Superior temporal gyrus (tissue), 1 donor: Measurements from ENCODE around the gene CHD8.

Experiments used
- DNase-seq: peaks from one replicate; pipeline ENCODE4 v3.0.0-alpha.2; 2016; ENCODE audit errors: extremely low spot score

Gene CHD8

DNA sequence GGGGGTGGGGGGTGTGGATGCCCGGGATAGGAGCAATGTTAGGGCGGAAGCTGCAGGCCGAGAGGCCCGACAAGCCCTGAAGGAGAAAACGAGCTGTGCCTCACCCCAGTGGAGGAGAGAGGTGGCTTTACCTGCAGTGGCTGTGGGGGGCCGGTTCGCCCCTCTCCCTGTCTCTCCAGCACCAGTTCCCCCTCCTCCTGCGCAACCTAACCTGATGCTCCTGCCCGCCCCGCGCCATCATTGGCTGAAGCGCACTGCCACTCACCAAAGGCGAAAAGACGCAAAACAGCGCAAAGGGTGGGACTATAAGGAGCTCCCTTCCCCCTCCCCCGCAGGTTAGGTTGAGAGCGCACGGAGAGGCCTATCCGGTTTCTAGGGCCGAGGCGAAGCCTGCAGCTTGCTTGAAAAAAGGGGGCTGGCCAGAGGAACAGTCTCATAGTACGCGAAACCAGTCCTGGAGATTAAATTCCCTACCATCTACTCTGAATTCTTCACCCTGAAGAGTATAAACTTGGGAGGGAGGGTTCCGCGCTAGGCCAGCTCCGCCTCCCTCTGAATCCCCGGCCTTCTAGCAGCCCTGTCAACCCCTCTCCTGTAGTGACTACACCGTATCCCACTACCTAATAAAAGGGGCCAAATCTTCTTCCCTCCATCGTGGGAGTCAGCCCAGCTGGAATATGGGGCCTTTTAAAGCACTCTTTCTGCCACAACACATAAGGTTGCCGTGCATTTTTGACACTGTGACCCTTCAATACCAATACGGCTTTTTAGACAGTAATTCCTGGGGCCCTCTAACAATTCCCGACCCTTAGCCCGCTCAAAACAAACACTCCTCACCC is 18.6 kb downstream of the CHD8 start:
- DNase-seq = peak; percentile 99

DNA sequence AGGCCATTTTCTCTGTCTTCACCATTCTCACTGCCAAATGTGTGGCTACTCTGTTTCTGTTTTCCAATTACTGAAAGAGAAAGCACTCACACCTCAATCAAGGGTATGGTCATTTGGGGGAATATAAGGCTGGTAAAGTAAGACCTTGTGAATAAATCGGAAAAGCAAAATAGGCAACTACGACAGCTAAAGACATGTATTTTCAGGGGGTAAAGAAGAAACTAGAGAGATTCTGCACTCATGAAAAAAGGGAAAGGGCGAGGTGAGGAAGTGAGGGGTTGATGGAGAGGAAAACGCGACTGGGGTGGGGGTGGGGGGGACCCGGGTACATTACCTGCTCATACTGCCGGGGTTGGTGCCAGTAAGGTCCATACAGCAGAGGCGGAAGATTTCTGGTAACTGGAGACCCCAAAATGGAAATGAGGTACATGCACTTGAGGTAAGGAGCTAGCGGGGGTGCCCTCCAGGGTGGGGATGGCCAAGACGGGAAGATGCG is 19.3 kb downstream of the CHD8 start:
- no peak for DNase-seq

DNA sequence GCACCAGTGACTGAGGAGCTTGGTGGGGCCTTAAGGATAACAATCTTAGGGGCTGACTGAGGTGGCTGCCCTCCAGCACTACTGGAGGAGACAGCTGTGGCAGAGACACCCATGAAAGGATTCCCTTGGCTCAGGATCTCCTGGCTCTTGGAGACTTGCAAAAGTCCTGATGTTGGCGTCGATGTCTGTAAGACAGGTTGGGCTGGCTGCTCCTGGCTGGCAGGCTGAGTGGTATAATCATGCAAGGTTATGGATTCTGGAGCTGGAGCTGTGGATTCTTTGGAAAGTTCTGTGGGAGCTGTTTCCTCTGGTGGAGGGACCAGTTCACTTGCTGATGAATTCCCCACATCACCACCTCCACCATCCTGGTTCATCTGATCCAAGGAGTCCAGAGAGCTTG is 24.8 kb downstream of the CHD8 start:
- DNase-seq = no peak

DNA sequence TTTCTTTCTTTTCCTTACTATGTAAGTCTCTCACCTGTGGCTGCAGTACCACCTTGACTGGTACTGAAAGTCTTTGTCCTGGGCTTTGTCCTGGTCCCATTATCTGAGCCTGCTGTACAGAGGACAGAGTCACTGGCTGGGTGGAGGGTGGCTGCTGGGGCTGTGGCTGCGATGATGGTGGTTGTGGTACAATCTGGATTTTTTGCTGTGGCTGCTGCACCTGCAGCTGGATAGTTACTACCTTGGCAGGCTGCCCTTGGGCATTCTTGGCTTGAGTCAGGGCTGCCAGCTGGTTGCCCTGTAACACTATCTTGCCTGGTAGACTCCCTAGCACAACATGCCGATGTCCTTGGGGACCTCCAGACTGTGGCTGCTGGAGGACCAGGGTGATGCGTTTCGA is 27.0 kb downstream of the CHD8 start:
- no peak for DNase-seq

DNA sequence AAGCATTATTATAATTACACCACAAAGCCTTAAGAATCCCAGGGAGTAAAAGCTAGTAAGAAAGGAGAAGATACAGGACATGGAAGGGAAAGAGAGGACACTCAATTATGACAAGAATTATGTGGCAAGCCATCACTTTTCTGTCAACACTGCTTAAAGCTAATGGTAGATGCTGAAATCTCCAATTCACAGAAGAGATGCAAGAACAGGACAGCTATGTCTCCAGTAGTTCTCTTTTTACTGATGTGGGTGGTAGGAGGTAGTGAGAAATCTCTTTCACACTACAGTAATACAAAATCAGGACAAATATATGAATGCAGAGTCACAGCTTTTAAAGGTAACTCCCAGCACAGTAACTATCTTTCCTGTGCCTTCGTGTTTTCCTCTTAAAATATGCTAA is 29.2 kb downstream of the CHD8 start:
- DNase-seq = no peak

DNA sequence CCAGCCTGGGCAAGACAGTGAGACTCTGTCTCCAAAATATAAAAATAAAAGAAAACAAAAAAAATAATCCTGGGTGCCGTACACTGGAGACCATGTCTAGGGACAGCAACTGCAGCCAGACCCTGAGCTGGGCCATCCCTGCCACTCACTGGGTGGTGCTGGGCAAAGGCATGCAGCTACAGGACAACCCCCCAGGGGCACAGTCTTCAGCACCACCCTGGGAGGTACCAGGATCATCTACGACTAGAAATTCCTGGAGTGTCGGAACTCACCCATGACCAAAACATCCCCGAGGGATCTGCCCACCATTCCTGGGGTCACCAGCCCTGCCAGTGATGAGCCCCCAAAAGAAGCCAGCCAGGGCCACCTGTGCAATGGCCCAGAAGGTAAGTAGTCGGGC is 36.4 kb downstream of the CHD8 start:
- no peak for DNase-seq

DNA sequence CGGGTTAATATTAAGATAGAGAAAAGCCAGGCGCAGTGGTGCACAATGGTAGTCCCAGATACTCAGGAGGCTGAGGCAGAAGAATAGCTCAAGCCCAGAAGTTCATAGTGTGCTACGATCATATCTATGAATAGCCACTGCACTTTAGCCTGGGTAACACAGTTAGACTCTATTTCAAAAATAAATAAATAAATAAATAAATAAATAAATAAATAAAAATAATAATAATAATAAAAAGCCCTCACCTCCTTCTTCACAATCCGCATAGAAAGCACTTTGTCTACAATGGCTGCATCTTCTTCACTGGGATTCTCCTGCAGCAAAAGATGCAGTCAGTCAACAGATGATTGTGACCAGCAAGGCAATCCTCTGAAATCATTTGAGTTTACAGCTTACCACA is 40.6 kb downstream of the CHD8 start:
- DNase-seq = no peak

DNA sequence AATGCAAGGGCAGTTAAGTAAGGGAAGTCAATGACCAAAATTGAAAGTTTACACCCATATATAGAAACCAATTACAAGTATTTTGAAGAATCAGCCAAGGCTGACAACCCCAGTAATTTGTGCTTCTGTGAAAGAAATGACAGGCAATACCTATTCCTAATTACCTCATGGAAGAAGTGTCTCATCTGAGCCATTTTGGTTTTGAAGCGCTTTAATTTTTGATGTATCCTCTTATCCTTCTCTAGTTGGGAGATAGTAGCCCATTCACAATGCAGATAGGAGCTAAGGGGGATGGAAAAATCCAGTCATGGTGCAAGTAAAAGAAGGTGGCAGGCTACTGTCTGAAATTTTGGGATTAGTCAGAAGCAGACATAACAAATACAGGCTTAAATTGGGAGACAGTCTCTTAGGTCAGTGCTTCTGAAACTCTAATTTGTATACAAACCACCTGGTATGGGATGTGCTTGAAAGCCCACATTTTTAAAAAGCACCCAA is 41.7 kb downstream of the CHD8 start:
- no peak for DNase-seq

DNA sequence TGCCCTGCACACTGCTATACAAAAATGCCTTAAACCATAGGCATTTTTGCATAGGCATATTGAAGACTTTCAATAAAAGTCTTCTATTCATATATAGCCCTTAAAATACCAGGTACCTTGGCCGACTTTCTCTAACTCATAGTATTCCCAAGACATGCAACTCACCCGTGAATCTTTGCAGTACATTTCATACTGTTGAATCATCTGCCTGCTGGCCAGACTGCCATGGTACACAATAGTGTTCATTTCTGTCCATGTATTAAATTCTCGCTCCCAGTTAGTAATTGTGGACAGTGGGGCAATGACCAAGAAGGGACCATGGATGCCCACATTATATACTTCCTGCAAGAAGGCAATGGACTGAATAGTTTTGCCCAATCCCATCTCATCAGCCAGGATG is 47.8 kb downstream of the CHD8 start:
- DNase-seq = no peak

DNA sequence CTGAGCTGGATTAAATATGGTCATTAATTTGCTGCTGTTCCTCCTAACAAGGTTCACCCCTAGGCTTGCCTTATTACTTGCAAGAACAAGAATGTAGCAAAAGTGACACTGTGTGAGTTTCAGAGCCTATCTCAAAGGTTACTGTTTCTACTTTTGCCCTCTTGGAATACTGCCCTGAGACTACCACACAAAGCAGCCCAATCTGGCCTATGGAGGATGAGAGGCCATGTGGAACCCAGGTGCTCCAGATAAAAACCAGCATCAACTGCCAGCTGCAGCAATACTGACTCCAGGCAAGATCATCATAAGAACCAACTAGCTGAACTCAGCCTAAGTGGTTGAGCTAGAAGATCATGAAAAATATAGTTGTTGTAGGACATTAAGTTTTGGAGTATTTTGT is 49.7 kb downstream of the CHD8 start:
- DNase-seq = no peak

DNA sequence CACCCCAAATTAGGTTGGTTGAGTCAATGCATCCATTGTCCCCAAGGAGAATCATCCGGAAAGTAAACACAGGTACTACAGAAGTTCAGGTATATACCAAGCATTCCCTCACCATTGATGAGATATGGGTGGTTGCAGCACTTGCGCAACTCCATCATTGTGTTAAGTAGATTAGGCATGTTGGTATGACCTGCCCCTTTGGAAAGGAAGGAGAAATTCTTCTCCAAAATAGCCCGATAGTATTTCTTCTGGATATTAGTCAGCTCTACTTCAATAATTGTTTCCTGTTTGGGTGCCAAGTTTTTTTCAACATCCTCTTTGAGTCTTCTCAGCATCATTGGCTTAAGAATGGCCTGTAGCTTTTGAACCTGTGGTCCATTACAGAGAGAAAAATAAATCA is 50.8 kb downstream of the CHD8 start:
- DNase-seq = no peak

DNA sequence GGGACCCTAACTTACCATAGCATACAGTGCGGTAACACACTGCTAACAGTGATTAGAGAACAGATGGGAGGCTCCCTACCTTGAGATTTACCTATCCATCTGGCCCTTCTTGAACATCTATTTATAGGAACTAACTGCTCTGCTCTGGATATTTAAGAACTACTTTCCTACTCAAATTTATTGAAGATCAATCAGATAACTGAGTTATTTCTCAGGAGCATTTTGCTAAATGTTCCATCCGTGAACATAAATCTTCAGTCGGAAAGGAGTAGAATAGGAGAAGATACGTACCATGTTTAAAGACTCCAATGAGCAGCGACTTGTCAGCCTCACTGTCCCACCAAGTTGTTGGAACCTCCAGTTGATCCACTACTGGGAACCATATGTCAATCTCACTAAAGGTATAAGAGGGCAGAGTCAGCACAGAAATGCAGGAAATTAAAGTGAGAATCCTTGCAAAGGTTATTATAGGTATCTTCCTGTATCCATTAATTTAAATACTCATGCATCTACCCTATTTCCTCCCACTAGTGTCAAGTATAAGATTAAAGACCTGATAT is 56.5 kb downstream of the CHD8 start:
- no peak for DNase-seq

DNA sequence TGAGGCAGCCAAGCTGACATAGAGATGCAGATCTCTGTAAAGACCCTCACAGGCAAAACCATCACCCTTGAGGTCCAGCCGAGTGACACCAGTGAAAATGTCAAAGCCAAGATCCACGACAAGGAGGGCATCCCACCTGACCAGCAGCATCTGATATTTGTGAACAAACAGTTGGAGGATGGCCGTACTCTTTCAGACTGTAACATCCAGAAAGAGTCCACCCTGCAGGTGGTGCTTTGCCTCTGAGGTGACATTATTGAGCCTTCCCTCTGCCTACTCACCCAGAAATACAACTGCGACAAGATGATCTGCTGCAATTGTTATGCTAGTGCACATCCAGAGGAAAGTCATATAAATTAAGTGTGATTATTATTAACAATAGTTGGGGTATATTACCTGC is 57.0 kb downstream of the CHD8 start:
- DNase-seq = no peak

DNA sequence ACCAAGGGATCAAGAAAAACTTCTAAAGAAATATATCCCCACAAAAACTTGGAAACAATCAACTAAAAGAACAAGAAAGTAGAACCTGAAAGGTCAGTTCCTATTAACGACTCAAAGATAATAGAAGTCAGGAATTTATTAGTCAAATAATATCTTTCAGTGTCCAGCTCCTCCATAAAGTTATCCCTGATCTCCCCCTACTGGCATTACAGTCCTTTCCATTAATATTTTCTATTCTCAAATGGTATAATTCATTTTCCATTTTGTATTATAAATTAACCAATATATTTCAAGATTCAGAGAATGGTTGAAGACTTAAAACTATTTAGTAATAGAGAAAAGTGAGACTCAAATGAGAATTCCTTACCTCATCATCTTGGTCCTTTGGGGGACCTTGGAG is 60.5 kb downstream of the CHD8 start:
- DNase-seq = no peak

DNA sequence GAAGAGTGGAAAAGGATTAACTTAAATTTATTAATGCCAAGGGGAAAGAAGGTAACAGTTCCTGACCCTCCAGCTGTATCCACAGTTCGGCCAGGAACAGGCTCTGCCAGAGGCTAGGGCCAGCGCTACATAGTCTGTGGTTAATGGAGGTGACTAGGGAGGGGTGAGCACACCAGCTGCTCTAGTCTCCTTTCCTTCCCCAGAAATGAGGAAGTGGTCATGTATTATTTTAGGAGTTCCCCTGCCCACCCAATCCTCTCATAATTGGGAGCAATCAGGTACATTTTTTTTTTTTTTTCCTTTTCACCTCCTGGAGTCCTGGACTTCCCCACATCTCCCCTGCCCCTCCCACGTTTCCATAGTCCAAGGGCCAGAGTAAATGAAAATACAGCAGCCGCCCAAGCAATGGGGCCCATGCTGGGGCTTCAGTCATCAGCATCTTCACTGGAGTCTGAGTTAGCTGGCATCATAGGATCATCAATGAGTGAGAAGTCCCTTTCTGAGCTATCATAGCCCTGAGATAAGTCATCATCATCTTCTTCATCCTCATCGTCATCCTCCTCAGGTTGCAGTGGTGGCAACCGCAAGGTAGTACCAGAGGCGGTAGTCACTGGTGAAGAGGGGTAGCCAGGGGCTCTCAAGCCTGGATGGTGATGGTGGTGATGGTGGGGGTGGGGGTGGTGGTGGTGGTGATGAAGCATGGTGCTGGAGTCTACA is 70.6 kb downstream of the CHD8 start:
- DNase-seq = no peak

DNA sequence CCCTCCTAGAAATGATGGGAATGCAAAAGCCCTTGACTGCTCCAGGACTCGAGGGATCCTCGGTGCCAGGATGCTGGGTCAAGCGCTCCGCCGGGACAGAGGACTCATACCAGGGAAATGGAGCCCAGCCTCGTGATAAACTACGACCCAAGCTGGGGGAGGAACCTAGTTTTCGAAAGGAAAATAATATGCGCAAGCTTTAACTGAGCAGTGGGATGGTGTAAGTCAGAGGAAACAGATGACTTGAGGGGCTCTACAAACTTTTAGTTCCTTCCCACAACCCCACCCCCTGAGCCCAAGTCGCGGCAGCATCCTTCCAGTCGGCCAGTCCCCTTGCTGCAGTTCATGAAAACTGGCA is 71.5 kb downstream of the CHD8 start:
- no peak for DNase-seq

DNA sequence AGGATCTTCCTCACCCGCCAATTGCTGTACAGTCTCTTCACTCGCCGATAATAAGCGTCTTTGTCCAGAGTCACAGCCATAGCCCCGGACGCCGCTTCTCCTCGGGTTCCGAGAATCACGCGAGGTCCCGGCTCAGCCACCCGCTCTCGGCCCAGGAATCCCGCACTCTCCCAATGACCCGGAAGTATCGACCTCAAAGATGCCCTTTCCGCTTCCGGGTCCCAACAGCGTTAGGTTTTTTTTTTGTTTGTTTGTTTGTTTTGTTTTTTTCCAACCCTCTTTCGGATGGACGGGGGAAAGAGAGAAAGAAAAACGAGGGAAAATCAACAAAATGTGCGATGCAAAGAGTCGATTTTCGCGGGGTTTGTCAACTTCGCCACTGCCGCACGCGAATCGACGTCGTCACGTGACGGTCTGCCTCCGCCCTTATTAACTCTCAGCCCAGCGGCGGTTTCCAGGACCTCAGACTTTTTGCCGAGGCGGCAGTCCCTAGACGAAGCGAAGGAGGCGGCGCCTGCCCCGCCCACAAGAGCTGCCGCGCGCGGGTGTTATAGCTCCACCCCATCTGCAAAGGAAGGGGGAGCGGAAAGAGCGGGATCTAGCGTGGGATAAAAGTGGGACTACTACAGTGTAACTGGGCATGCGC is 72.0 kb downstream of the CHD8 start, which contains the start of gene SUPT16H:
Gene SUPT16H (minus strand): TSS at position 172 of the 646 bp plus-strand sequence. CDS start 92 bp downstream, at position 80.
- peak; percentile 93 for DNase-seq

DNA sequence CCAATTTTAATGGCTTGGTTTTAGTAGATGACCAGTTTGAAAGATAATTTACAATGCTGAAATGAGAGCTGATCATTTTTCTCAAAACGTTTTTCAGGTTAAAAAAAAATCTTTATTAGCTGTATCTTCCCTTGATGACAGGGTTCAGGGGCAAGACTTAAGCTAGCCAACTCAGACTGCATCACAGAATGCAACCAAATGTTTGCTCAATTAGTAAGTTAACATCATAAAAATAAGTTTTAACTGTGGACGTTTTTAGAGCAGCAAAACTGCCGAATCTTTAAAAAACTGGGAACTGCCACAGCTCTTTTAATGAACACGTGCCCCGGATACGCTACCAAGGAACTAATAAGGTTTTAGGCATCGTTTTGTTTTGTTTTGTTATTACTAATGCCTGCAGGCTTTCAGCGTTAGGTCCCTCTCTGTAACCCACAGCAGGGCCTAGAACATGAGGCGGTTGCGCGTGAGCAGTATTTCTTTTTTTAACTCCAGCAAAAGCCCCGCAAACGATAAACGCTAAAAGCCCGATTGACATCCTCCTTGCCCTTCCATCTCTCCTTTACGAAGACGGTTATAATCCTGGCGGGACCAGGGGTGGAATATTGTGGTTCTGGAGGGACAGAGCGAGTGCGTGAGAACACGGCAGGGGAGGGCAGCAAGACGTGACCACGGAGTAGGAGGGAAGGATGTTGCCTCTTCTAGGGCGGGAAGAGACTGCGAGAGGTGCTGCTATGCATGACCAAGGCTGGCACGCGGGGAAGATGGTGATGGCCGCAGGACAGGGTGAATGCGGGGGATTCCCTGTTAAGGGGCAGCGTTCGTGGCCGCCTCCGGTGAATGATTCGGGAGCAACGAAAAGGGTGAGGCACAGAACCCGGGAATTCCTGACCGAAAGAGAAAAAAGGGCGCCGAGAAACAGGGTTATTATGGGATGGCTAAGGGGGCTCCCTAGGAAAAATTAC is 72.8 kb downstream of the CHD8 start:
- DNase-seq = peak; percentile 14

DNA sequence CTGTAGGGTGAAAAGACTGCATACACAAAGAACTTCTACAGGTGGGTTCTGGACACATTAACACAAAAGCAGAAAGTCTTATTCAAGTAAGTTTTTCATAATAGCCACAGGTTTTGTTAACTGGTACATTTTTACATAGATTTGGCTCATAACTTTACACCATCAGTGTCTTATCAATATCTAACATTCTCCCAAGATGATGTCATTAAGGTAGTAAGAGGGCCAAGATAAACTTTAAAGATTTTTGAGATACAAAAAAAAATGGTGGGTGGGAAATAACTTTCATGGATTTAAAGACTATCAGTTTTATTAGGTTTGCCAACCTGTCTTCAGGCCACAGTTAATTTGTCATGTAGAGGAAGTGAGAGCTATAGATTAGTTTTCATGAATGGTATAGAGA is 73.8 kb downstream of the CHD8 start:
- no peak for DNase-seq

DNA sequence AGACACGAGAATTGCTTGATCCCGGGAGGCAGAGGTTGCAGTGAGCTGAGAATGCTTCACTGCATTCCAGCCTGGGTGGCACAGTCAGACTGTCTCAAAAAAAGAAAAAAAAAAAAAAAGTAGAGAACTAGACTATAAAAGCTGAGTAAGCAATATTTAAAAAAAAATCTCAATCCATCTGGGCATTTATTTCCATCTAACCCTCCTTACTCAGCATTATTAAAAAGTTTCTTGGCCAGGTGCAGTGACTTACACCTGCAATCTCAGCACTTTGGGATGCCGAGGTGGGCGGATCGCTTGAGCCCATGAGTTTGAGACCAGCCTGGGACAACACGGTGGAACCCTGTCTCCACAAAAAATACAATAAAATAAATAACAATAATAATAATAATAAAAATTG is 76.6 kb downstream of the CHD8 start:
- no peak for DNase-seq

DNA sequence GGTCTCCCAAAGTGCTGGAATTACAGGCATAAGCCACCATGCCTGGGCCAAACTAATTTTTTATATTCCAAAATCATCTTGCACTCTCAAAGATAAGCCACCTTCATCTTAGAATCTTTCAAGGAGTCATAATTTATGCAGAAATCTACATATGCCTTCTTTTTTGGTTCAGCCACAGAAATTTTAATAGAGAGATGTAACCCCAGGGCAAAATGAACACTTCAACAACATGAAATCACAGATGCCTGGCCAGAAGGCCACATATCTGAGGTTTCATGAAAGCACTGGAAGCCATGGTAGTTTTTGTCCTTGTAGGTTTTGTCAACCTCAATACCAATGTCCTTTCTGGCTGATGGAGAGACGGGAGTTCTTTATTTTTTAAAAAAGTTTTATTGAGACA is 81.9 kb downstream of the CHD8 start:
- no peak for DNase-seq
